ENCODE results near the gene DAB1. TPM values are rescaled to one million over a fixed set of nuclear protein-coding genes. Genes with fewer than 3 reads are reported as not detected.
"Not testable (repeated sequence)": the region's sequence is repeated elsewhere in the genome, so short reads cannot be mapped to it uniquely, and the experiment has no call there.

The DAB1 gene
- total RNA-seq, 1 donor from 2014 or later: 3.1 TPM

GRCh38 chr1:57093122-57093521, 330.7 kb downstream of the DAB1 start:
- TF ChIP-seq CTCF (IDR thresholded peaks at IDR 0.05; ENCODE audit: partially characterized antibody, unreplicated experiment): no peak
- H3K36me3 Mint-ChIP-seq (ENCODE audit: unreplicated experiment): no peaks in the 10 kb centered on the region
- no peak overlapping the region for H3K4me3 Mint-ChIP-seq (ENCODE audit: unreplicated experiment)
- peaks cover 2% of the 10 kb centered on the region for H3K9me3 Mint-ChIP-seq (ENCODE audit: unreplicated experiment)
- DNase-seq: no peak
- H3K27ac Mint-ChIP-seq (ENCODE audit: unreplicated experiment): no peak overlapping the region
- no peaks in the 10 kb centered on the region for H3K27me3 Mint-ChIP-seq (ENCODE audit: unreplicated experiment)
- H3K4me1 Mint-ChIP-seq (ENCODE audit: low read depth, unreplicated experiment): no peaks in the 10 kb centered on the region

DNA sequence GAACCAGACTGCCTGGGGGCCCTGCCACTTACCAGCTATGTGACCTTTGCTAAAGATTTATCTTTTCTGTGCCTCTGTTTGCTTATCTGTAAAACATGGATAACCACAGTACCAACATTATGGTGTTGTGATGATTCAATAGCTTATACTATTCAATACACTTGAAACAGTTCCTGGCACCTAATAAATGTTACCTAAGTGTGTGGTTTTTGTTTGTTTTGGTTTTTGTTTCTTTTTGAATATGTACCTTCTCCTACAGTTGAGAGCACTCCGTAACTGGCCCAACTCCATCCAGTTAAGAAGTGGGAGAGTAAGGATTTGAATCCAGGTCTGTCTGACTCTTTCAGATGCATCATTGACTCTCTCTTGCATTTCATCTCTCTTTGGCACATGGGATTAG, 332.2 kb downstream of the DAB1 start:
- H3K27ac Mint-ChIP-seq (ENCODE audit: unreplicated experiment): no peak overlapping the region
- H3K4me1 Mint-ChIP-seq (ENCODE audit: low read depth, unreplicated experiment): peaks cover 2% of the 10 kb centered on the region
- no peaks in the 10 kb centered on the region for H3K36me3 Mint-ChIP-seq (ENCODE audit: unreplicated experiment)
- no peak for DNase-seq
- no peak for TF ChIP-seq CTCF (IDR thresholded peaks at IDR 0.05; ENCODE audit: partially characterized antibody, unreplicated experiment)
- H3K27me3 Mint-ChIP-seq (ENCODE audit: unreplicated experiment): no peaks in the 10 kb centered on the region
- H3K9me3 Mint-ChIP-seq (ENCODE audit: unreplicated experiment): peaks cover 2% of the 10 kb centered on the region
- H3K4me3 Mint-ChIP-seq (ENCODE audit: unreplicated experiment): no peak overlapping the region

GRCh38 chr1:57089855-57090254, 334.0 kb downstream of the DAB1 start:
- H3K4me3 Mint-ChIP-seq (ENCODE audit: unreplicated experiment): no peak overlapping the region
- no peaks in the 10 kb centered on the region for H3K27me3 Mint-ChIP-seq (ENCODE audit: unreplicated experiment)
- H3K27ac Mint-ChIP-seq (ENCODE audit: unreplicated experiment): no peak overlapping the region
- peaks cover 8% of the 10 kb centered on the region for H3K4me1 Mint-ChIP-seq (ENCODE audit: low read depth, unreplicated experiment)
- no peaks in the 10 kb centered on the region for H3K36me3 Mint-ChIP-seq (ENCODE audit: unreplicated experiment)
- peaks cover 5% of the 10 kb centered on the region for H3K9me3 Mint-ChIP-seq (ENCODE audit: unreplicated experiment)
- no peak for DNase-seq
- no peak for TF ChIP-seq CTCF (IDR thresholded peaks at IDR 0.05; ENCODE audit: partially characterized antibody, unreplicated experiment)

- no peak overlapping the region for H3K4me3 Mint-ChIP-seq (ENCODE audit: unreplicated experiment)
- no peak overlapping the region for H3K27ac Mint-ChIP-seq (ENCODE audit: unreplicated experiment)
- DNase-seq: no peak
- no peaks in the 10 kb centered on the region for H3K36me3 Mint-ChIP-seq (ENCODE audit: unreplicated experiment)
- H3K27me3 Mint-ChIP-seq (ENCODE audit: unreplicated experiment): no peaks in the 10 kb centered on the region
- peaks cover 5% of the 10 kb centered on the region for H3K9me3 Mint-ChIP-seq (ENCODE audit: unreplicated experiment)
- H3K4me1 Mint-ChIP-seq (ENCODE audit: low read depth, unreplicated experiment): peaks cover 8% of the 10 kb centered on the region
- TF ChIP-seq CTCF (IDR thresholded peaks at IDR 0.05; ENCODE audit: partially characterized antibody, unreplicated experiment): no peak
These were observed 334.6 kb downstream of the DAB1 start for GRCh38 chr1:57089221-57089620.

DNA sequence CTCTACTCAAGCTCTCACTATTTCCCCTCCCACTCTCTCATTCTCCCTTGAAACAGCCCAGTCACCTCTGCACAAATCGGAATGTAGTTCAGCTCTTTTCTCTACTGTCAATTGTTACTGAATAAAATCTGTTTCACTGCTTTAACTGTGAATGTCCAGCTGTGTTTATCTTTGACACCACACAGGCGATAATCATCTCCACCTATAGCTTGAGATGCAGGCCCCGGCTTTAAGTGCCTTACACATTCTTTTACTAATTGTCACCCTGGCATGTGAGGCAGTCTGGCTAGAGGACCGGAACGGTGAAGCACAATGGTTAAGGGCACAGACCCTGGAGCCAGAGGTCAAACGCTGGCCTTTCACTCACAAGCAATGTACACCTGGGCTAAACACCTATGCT, 335.2 kb downstream of the DAB1 start:
- peaks cover 5% of the 10 kb centered on the region for H3K9me3 Mint-ChIP-seq (ENCODE audit: unreplicated experiment)
- no peak for DNase-seq
- no peaks in the 10 kb centered on the region for H3K36me3 Mint-ChIP-seq (ENCODE audit: unreplicated experiment)
- no peak overlapping the region for H3K27ac Mint-ChIP-seq (ENCODE audit: unreplicated experiment)
- TF ChIP-seq CTCF (IDR thresholded peaks at IDR 0.05; ENCODE audit: partially characterized antibody, unreplicated experiment): no peak
- H3K4me3 Mint-ChIP-seq (ENCODE audit: unreplicated experiment): no peak overlapping the region
- H3K4me1 Mint-ChIP-seq (ENCODE audit: low read depth, unreplicated experiment): peaks cover 8% of the 10 kb centered on the region
- H3K27me3 Mint-ChIP-seq (ENCODE audit: unreplicated experiment): no peaks in the 10 kb centered on the region

DNA sequence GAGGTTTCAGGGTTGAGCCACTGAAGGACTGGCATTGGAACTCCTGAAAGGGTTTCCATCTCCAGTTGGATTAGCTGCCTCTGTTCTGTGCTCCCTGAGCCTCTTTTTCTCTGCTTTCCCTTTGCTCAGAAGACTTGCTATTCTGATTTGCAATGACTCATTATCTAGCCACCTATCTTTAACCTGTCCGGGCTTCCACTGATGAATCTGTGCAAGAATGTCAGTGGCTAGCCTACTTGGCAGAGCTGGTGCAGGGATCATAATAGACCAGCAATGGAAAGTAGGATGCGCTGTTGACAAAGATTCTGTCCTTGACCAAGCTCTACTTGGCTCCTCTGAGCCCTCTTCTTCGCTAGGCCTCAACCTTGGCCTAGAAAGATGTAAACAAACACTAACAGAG, 336.2 kb downstream of the DAB1 start:
- H3K9me3 Mint-ChIP-seq (ENCODE audit: unreplicated experiment); H3K27me3 Mint-ChIP-seq (ENCODE audit: unreplicated experiment); H3K4me3 Mint-ChIP-seq (ENCODE audit: unreplicated experiment); DNase-seq; H3K4me1 Mint-ChIP-seq (ENCODE audit: low read depth, unreplicated experiment); H3K36me3 Mint-ChIP-seq (ENCODE audit: unreplicated experiment); H3K27ac Mint-ChIP-seq (ENCODE audit: unreplicated experiment): not testable (repeated sequence)

Measured in glutamatergic neuron (in vitro differentiated cells).